CD14-positive monocyte (primary cell): ENCODE results near the gene TRABD2B. TPM values are rescaled to one million over a fixed set of nuclear protein-coding genes. Genes with fewer than 3 reads are reported as not detected.

Source experiments
- DNase-seq, 3 donors: peaks; one replicate each; pipeline ENCODE4 v3.0.0-alpha.2; 2011 to 2022
- H2AFZ ChIP-seq: 2 replicates; pipeline ENCODE4 v1.6.0; 2012; ENCODE audit warnings: mild to moderate bottlenecking, low read depth, low read length, inconsistent platforms; ENCODE audit not compliant: insufficient read depth, poor library complexity, severe bottlenecking
- H3K27ac ChIP-seq, 2 donors: 1 replicate in 1 of 2; 2 replicates in 1 of 2; pipeline ENCODE4 v1.5.1; 2012 to 2013; ENCODE audit warnings: low read length in 2 of 2, control low read depth in 1 of 2, inconsistent platforms in 1 of 2, low read depth in 1 of 2, mild to moderate bottlenecking in 1 of 2
- H3K27me3 ChIP-seq, 2 donors: one replicate each; pipeline versions ENCODE4 v1.6.0 to v1.6.1; 2011 to 2013; ENCODE audit warnings: low read length in 2 of 2; ENCODE audit not compliant: control insufficient read depth in 2 of 2, insufficient read depth in 2 of 2
- H3K36me3 ChIP-seq, 2 donors: replicated peaks in 1 of 2; 1 replicate in 1 of 2; 2 replicates in 1 of 2; pipeline versions ENCODE4 v1.5.1 to v1.6.1; 2012 to 2013; ENCODE audit warnings: low read length in 2 of 2, control low read depth in 1 of 2, inconsistent platforms in 1 of 2, mild to moderate bottlenecking in 1 of 2; ENCODE audit not compliant: insufficient read depth in 2 of 2, control insufficient read depth in 1 of 2
- H3K4me1 ChIP-seq, 2 donors: 1 replicate in 1 of 2; 2 replicates in 1 of 2; pipeline versions ENCODE4 v1.5.1 to v1.6.1; 2012 to 2013; ENCODE audit warnings: low read length in 2 of 2, control low read depth in 1 of 2, inconsistent platforms in 1 of 2, mild to moderate bottlenecking in 1 of 2, moderate library complexity in 1 of 2; ENCODE audit not compliant: insufficient read depth in 2 of 2, control insufficient read depth in 1 of 2
- H3K4me2 ChIP-seq: replicated peaks from 2 replicates; pipeline ENCODE3; 2012; ENCODE audit warnings: low read length, moderate library complexity, mild to moderate bottlenecking; ENCODE audit not compliant: poor library complexity, severe bottlenecking; ENCODE audit errors: extremely low read depth
- H3K4me3 ChIP-seq, 3 experiments: fragments of 200-600 bp in 1 of 3; sonication (generic) in 1 of 3; replicated peaks in 1 of 3; 1 replicate in 2 of 3; 2 replicates in 1 of 3; pipeline ENCODE4 v1.5.1; 2011 to 2013; ENCODE audit warnings: low read length in 3 of 3, mild to moderate bottlenecking in 3 of 3, control low read depth in 2 of 3, low read depth in 2 of 3, inconsistent platforms in 1 of 3, moderate library complexity in 1 of 3
- H3K79me2 ChIP-seq: 2 replicates; pipeline ENCODE4 v1.6.0; 2012; ENCODE audit warnings: mild to moderate bottlenecking, control low read depth, inconsistent platforms, low read length, moderate library complexity; ENCODE audit not compliant: insufficient read depth
- H3K9ac ChIP-seq: 2 replicates; pipeline ENCODE4 v1.6.0; 2017; ENCODE audit warnings: low read length, mild to moderate bottlenecking; ENCODE audit not compliant: insufficient read depth, poor library complexity, severe bottlenecking
- H3K9me3 ChIP-seq, 2 donors: replicated peaks in 1 of 2; 1 replicate in 1 of 2; 2 replicates in 1 of 2; pipeline versions ENCODE4 v1.5.1 to v1.6.1; 2012 to 2013; ENCODE audit warnings: low read length in 2 of 2, control low read depth in 1 of 2; ENCODE audit not compliant: control insufficient read depth in 1 of 2, insufficient read depth in 1 of 2
- H4K20me1 ChIP-seq: 2 replicates; pipeline ENCODE4 v1.6.0; 2012; ENCODE audit warnings: mild to moderate bottlenecking, low read length, control low read depth, moderate library complexity; ENCODE audit not compliant: insufficient read depth
- H3K27ac Mint-ChIP-seq, 7 donors: one replicate each; pipeline ENCODE4 v1.8.0; 2020; ENCODE audit warnings: mild to moderate bottlenecking in 7 of 7, mixed read lengths in 7 of 7, moderate library complexity in 6 of 7, inconsistent platforms in 2 of 7
- H3K27me3 Mint-ChIP-seq, 3 donors: one replicate each; pipeline ENCODE4 v1.8.0; 2021 to 2022; ENCODE audit warnings: low read depth in 3 of 3, mild to moderate bottlenecking in 3 of 3, mixed read lengths in 3 of 3, moderate library complexity in 3 of 3, inconsistent platforms in 1 of 3
- H3K36me3 Mint-ChIP-seq, 2 donors: one replicate each; pipeline ENCODE4 v1.8.0; 2020; ENCODE audit warnings: mixed read lengths in 2 of 2, inconsistent platforms in 1 of 2, mild to moderate bottlenecking in 1 of 2
- H3K4me1 Mint-ChIP-seq: one replicate; pipeline ENCODE4 v1.8.0; 2020; ENCODE audit warnings: mild to moderate bottlenecking, mixed read lengths
- H3K4me3 Mint-ChIP-seq, 2 donors: one replicate each; pipeline ENCODE4 v1.8.0; 2020; ENCODE audit warnings: mild to moderate bottlenecking in 2 of 2, mixed read lengths in 2 of 2, moderate library complexity in 1 of 2
- H3K9me3 Mint-ChIP-seq, 7 donors: one replicate each; pipeline ENCODE4 v1.8.0; 2020 to 2022; ENCODE audit warnings: mixed read lengths in 7 of 7, mild to moderate bottlenecking in 6 of 7, moderate library complexity in 6 of 7, inconsistent platforms in 2 of 7
- CTCF ChIP-seq: fragments of 200-600 bp; IDR thresholded peaks from one replicate; pipeline ENCODE4 v1.8.0; 2022; ENCODE audit warnings: antibody characterized with exemption, mild to moderate bottlenecking
- WGBS: methylation state at CpG from one replicate; pipeline ENCODE4 v1.1.5; 2013; ENCODE audit warnings: missing lambda C conversion rate; ENCODE audit not compliant: insufficient coverage; 5-methylcytosine and 5-hydroxymethylcytosine counted together
- intact Hi-C, 2 donors: fragments of 100-400 bp; cut with micrococcal nuclease; formaldehyde crosslinking; loops; one replicate each; pipeline versions ENCODE4 v1.15.0 to v1.15.1; 2023
- polyA plus RNA-seq, 3 donors: library from polyadenylated mRNA; depleted of rRNA in 1 of 3; unstranded in 2 of 3; stranded (reverse) in 1 of 3; fragments of 300-500 nt in 2 of 3; fragments of >200 nt in 1 of 3; fragmentation: Illumina TruSeq in 2 of 3; gene quantifications; 1 replicate in 2 of 3; 2 replicates in 1 of 3; pipeline ENCODE4 v1.2.3, GENCODE V29; 2012 to 2021

TRABD2B gene
- polyA plus RNA-seq, 3 donors: not detected

GRCh38 chr1:47713975-47714767 is 283.0 kb downstream of the TRABD2B start:
- Histone ChIP-seq H3K4me3 (no peak overlapping the region), H3K27ac (no peak overlapping the region), H3K4me1 (peaks cover 9 to 15% of the 10 kb centered on the region in 2 donors), H2AFZ (no peak overlapping the region), H3K27me3 (peaks cover 25 to 62% of the 10 kb centered on the region in 2 donors), H3K9me3 (peaks cover 0 to 6% of the 10 kb centered on the region in 2 donors), H3K79me2 (no peaks in the 10 kb centered on the region), H3K9ac (no peak overlapping the region), H3K4me2 (no peak overlapping the region), H4K20me1 (no peaks in the 10 kb centered on the region), H3K36me3 (no peaks in the 10 kb centered on the region)
- intact Hi-C loops: loop anchor here (5.0 to 10.0 kb wide), 2 partner anchors 279 to 327 kb away; partner anchors contain the start of gene FOXD2 (in 1 of the 2)
- TF ChIP-seq CTCF: no peak
- H3K27ac Mint-ChIP-seq: no peak overlapping the region
- WGBS: no CpG with 5 or more reads among the region's 4 CpGs
- no peak for DNase-seq
- H3K4me1 Mint-ChIP-seq: peaks cover 10% of the 10 kb centered on the region
- H3K36me3 Mint-ChIP-seq: no peaks in the 10 kb centered on the region
- no peak overlapping the region for H3K4me3 Mint-ChIP-seq
- peaks cover 0 to 3% (median 0%) of the 10 kb centered on the region in 7 donors for H3K9me3 Mint-ChIP-seq
- H3K27me3 Mint-ChIP-seq: peaks cover 52 to 60% (median 54%) of the 10 kb centered on the region in 3 donors

GRCh38 chr1:47713333-47713953 is 283.7 kb downstream of the TRABD2B start:
- Histone ChIP-seq H3K9ac (no peak overlapping the region), H3K27me3 (peaks cover 31 to 69% of the 10 kb centered on the region in 2 donors), H3K4me1 (peaks cover 9 to 15% of the 10 kb centered on the region in 2 donors), H3K27ac (no peak overlapping the region), H4K20me1 (no peaks in the 10 kb centered on the region), H3K4me3 (no peak overlapping the region), H3K79me2 (no peaks in the 10 kb centered on the region), H3K9me3 (peaks cover 0 to 6% of the 10 kb centered on the region in 2 donors), H2AFZ (no peak overlapping the region), H3K4me2 (no peak overlapping the region), H3K36me3 (no peaks in the 10 kb centered on the region)
- Mint-ChIP-seq H3K4me3 (peak overlapping the region in 1 of 2 donors; percentile 54), H3K27me3 (peaks cover 59 to 66% (median 62%) of the 10 kb centered on the region in 3 donors), H3K4me1 (peaks cover 12% of the 10 kb centered on the region), H3K27ac (no peak overlapping the region), H3K36me3 (no peaks in the 10 kb centered on the region), H3K9me3 (peaks cover 0 to 3% (median 0%) of the 10 kb centered on the region in 7 donors)
- 92% methylated on average over 6 of the region's 9 CpGs for WGBS
- no peak for DNase-seq
- intact Hi-C loops: loop anchor here (5.0 to 10.0 kb wide), 2 partner anchors 279 to 326 kb away; partner anchors contain the start of gene FOXD2 (in 1 of the 2)
- TF ChIP-seq CTCF: no peak
